IMR-90 (cell line): ENCODE results near the gene CORO1C.

Experiments
- CEBPB ChIP-seq: IDR thresholded peaks from 2 replicates; pipeline ENCODE4 v1.6.1; 2012; ENCODE audit warnings: low read depth, low read length, improper control_type of control experiment
- CTCF ChIP-seq: conservative IDR thresholded peaks from 2 replicates; pipeline ENCODE4 v1.5.1; 2012; ENCODE audit warnings: mild to moderate bottlenecking, low read depth, low read length, improper control_type of control experiment
- FOS ChIP-seq: fragments of 150-350 bp; IDR thresholded peaks from 2 replicates; pipeline ENCODE4 v1.6.1; 2016; ENCODE audit warnings: low read depth, low read length
- MAFK ChIP-seq: IDR thresholded peaks from 2 replicates; pipeline ENCODE4 v1.6.1; 2012; ENCODE audit warnings: low read depth, low read length, improper control_type of control experiment
- MXI1 ChIP-seq: IDR thresholded peaks from 2 replicates; pipeline ENCODE4 v1.6.1; 2012; ENCODE audit warnings: low read depth, mild to moderate bottlenecking, low read length, moderate library complexity, borderline replicate concordance
- NFE2L2 ChIP-seq: fragments of 150-350 bp; IDR thresholded peaks from 2 replicates; pipeline ENCODE4 v1.6.1; 2016; ENCODE audit warnings: low read depth, mild to moderate bottlenecking, low read length
- POLR2A ChIP-seq: IDR thresholded peaks from 2 replicates; pipeline ENCODE4 v1.6.1; 2012; ENCODE audit warnings: mild to moderate bottlenecking, low read depth, low read length
- RAD21 ChIP-seq: IDR thresholded peaks from 2 replicates; pipeline ENCODE4 v1.6.1; 2012; ENCODE audit warnings: low read length, improper control_type of control experiment
- RFX5 ChIP-seq: IDR thresholded peaks from 2 replicates; pipeline ENCODE4 v1.8.0; 2012; ENCODE audit warnings: low read depth, mild to moderate bottlenecking, low read length, moderate library complexity
- SMC3 ChIP-seq: fragments of 150-350 bp; IDR thresholded peaks from 2 replicates; pipeline ENCODE4 v1.6.1; 2016; ENCODE audit warnings: low read depth, mild to moderate bottlenecking, antibody characterized with exemption, low read length, moderate library complexity
- USF2 ChIP-seq: fragments of 150-350 bp; IDR thresholded peaks from 2 replicates; pipeline ENCODE4 v1.6.1; 2017; ENCODE audit warnings: mild to moderate bottlenecking, antibody characterized with exemption, low read length, low read depth
- TF ChIP-seq, protein P1 (sequence below): fragments of 150-350 bp; IDR thresholded peaks from 2 replicates; pipeline ENCODE4 v1.6.1; 2016; ENCODE audit warnings: low read depth, mild to moderate bottlenecking, low read length, moderate library complexity, borderline replicate concordance

DNA sequence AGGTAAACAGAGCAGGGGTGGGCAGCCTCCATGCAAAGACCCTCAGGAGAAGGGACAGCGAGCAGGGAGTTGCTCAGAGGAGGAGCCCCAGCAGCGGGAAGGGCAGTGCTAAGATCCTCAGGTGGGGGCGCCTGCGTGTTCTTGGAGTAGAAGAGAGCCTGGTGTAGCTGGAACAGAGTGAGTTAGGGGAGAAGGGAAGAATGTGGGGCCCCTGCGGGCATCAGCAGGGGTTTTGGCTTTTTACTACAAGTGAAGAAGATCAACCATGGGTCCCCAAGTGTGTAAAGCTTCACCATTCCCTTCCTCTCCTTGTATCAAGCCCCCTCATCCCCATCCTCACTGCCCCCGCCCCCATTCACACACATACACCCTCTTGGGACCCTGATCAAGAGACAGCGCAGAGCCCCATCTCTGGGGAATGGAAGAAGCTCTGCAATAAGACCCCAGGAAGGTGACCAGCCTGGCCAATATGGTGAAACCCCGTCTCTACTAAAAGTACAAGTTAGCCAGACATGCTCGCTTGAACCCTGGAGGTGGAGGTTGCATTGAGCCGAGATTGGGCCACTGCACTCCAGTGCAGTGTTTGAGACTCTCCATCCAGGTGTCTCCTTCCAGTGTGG, 123.2 kb downstream of the CORO1C start:
- TF ChIP-seq, protein P1, sequence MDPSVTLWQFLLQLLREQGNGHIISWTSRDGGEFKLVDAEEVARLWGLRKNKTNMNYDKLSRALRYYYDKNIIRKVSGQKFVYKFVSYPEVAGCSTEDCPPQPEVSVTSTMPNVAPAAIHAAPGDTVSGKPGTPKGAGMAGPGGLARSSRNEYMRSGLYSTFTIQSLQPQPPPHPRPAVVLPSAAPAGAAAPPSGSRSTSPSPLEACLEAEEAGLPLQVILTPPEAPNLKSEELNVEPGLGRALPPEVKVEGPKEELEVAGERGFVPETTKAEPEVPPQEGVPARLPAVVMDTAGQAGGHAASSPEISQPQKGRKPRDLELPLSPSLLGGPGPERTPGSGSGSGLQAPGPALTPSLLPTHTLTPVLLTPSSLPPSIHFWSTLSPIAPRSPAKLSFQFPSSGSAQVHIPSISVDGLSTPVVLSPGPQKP, result no peak
- no peak for TF ChIP-seq CTCF
- TF ChIP-seq POLR2A, result no peak
- no peak for TF ChIP-seq MAFK
- TF ChIP-seq FOS, result no peak
- no peak for TF ChIP-seq RFX5
- TF ChIP-seq USF2, result no peak
- no peak for TF ChIP-seq SMC3
- TF ChIP-seq RAD21, result no peak
- TF ChIP-seq NFE2L2, result no peak
- TF ChIP-seq MXI1, result no peak
- TF ChIP-seq CEBPB, result no peak
